T-helper 1 cell treated with Interleukin-12 subunit alpha and Interleukin-12 subunit beta and Interleukin-4 antibody, amounts not matched to agents 30 μg/mL and 1 μg/mL, for 36 hours (primary cell): ENCODE measurements around the gene ZNF774.

ENCODE experiments used
- H3K27ac Mint-ChIP-seq: one replicate; pipeline ENCODE4 v1.8.0; 2021; ENCODE audit warnings: mild to moderate bottlenecking, mixed read lengths
- H3K27me3 Mint-ChIP-seq: one replicate; pipeline ENCODE4 v1.8.0; 2021; ENCODE audit warnings: low read depth, mixed read lengths
- H3K36me3 Mint-ChIP-seq: one replicate; pipeline ENCODE4 v1.8.0; 2021; ENCODE audit warnings: low read depth, mixed read lengths
- H3K4me1 Mint-ChIP-seq: one replicate; pipeline ENCODE4 v1.8.0; 2021; ENCODE audit warnings: low read depth, mixed read lengths
- H3K4me3 Mint-ChIP-seq: one replicate; pipeline ENCODE4 v1.8.0; 2021; ENCODE audit warnings: mild to moderate bottlenecking, moderate library complexity, mixed read lengths
- H3K9me3 Mint-ChIP-seq: one replicate; pipeline ENCODE4 v1.8.0; 2021; ENCODE audit warnings: mixed read lengths

Gene ZNF774

DNA sequence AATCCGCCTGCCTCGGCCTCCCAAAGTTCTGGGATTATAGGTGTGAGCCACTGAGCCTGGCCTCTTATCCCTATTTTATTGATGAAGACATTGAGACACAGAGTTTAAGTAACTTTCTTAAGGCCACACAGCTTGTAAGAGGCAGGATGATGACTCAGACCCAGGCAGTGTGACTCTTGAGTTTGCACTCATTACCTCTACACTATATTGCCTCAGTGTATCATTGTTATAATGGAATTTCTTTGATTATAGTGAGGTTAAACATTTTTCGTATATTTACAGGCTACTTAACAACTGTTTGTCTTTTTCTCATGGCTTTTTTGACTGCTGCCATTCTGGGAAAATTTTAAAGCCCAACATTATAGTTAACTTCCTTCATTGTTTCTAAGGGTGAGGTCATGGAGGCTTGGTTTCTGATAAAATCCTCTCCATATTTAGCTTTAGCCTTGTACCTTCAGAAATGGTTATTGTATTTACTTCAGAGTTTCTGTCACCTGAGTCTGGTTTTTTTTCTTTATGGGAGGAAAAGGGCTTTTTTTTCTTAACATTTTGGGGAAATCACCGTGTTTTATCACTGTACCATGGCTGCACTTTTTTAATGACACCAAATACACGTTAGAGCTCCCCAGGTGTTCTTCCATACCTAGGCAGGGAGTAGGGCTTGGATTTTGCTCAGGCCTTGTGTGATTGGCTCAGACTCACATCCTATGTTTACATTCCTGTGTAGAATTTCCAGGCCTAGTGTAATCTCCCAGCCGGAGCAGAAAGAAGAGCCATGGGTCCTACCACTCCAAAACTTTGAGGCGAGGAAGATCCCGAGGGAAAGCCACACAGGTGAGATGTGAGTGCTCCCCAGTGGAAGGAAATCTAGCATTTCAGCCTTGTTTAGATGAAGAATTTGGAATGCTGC, 6.3 kb downstream of the ZNF774 start:
- peaks cover 24% of the 10 kb centered on the region for H3K4me1 Mint-ChIP-seq
- H3K9me3 Mint-ChIP-seq, result no peaks in the 10 kb centered on the region
- no peaks in the 10 kb centered on the region for H3K36me3 Mint-ChIP-seq
- no peak overlapping the region for H3K4me3 Mint-ChIP-seq
- no peak overlapping the region for H3K27ac Mint-ChIP-seq
- H3K27me3 Mint-ChIP-seq, result no peaks in the 10 kb centered on the region

DNA sequence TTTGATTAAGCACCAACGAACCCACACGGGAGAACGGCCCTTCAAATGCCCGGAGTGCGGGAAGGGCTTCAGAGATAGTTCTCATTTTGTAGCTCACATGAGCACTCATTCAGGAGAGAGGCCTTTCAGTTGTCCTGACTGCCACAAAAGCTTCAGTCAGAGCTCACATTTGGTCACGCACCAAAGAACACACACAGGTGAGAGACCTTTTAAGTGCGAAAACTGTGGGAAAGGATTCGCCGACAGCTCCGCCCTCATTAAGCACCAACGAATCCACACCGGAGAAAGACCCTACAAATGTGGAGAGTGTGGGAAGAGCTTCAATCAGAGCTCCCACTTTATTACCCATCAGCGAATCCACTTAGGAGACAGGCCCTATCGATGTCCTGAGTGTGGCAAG, 8.7 kb downstream of the ZNF774 start:
- Mint-ChIP-seq H3K9me3 (no peaks in the 10 kb centered on the region), H3K4me3 (no peak overlapping the region), H3K27ac (no peak overlapping the region), H3K27me3 (no peaks in the 10 kb centered on the region), H3K36me3 (peaks cover 2% of the 10 kb centered on the region), H3K4me1 (peaks cover 28% of the 10 kb centered on the region)

DNA sequence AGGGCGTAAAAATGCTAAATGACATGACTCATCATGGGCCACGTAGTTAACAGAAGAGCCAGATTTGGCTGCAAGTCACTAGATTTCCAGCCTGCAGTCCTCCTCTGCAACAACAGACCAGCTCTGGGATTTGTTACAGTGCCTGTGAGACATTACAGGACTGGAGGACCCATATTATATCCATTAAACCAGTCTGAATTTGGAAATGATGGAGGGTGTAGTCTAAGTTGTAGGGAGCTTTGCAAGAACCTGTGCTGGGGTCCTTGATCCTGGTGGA, 10.8 kb downstream of the ZNF774 start:
- H3K9me3 Mint-ChIP-seq, result no peaks in the 10 kb centered on the region
- H3K27ac Mint-ChIP-seq, result peak overlapping the region; percentile 68
- no peak overlapping the region for H3K4me3 Mint-ChIP-seq
- peaks cover 30% of the 10 kb centered on the region for H3K4me1 Mint-ChIP-seq
- no peaks in the 10 kb centered on the region for H3K27me3 Mint-ChIP-seq
- H3K36me3 Mint-ChIP-seq, result peaks cover 2% of the 10 kb centered on the region

DNA sequence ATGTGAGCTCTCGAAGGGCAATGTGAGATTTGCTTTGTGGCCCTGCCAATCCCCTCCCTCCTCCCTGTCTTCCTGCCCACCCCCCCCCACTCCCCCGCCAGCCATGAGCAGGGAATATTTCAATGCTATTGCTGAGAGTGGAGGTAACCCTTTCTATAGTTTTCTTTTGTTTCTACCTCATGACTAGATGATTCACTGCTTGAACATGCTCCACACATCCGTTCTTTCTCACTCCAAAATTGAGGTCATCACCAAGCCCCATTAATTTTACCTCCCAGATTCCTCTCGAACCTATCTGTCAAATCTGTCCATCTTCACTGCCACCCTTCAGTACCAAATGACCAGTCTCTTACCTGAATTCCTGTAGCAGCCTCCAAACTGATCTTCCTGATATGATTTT, 12.2 kb downstream of the ZNF774 start:
- no peaks in the 10 kb centered on the region for H3K27me3 Mint-ChIP-seq
- no peak overlapping the region for H3K4me3 Mint-ChIP-seq
- peaks cover 24% of the 10 kb centered on the region for H3K4me1 Mint-ChIP-seq
- peak overlapping the region; percentile 18 for H3K27ac Mint-ChIP-seq
- H3K36me3 Mint-ChIP-seq, result peaks cover 2% of the 10 kb centered on the region
- H3K9me3 Mint-ChIP-seq, result no peaks in the 10 kb centered on the region

DNA sequence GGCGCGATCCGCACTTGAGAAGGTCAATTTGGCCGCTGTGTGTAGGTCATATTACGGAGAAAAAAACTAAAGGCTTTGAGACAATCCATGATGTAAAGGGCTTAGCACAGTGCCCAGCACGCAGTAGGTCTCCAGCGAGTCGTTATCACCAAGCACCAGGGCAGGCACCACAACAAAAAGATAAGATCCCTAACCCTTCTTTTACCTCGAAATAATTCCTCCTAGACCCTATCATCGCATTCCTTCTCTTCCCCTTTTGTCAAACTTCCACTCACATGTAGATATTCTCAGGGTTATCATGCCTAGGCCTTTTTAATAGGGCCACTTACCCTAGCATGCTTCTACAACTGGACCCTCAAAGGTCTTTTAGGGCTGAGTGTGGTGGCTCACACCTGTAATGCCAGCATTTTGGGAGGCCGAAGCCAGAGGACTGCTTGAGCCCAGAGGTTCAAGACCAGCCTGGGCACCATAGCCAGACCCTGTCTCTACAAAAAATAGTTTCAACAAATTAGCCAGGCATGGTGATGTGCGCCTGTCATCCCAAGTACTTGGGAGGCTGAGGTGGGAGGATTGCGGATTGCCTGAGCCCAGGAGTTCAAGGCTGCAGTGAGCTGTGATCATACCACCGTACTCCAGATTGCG, 13.5 kb downstream of the ZNF774 start:
- Mint-ChIP-seq H3K4me1 (peaks cover 24% of the 10 kb centered on the region), H3K27ac (no peak overlapping the region), H3K4me3 (no peak overlapping the region), H3K9me3 (no peaks in the 10 kb centered on the region), H3K36me3 (peaks cover 2% of the 10 kb centered on the region), H3K27me3 (no peaks in the 10 kb centered on the region)

DNA sequence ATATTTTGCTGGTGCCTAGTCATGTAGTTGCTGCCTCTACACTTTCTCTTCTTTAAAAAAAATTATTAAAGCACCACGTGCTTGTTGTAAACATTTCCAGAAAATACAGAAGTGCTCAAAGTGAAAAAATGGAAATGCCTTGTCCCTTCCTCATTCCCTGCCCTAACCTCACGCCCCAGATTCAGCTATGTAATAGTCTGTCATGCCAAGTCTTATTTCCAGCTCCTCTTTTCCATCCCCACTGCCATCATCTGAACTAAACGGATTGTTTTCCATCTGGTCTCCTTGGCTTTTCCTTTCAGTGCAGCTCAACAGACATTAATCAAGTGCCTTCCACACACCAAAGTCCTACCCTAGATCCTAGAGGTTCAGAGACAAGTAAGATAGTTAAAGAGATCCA, 15.5 kb downstream of the ZNF774 start:
- Mint-ChIP-seq H3K4me1 (peaks cover 16% of the 10 kb centered on the region), H3K36me3 (peaks cover 2% of the 10 kb centered on the region)

DNA sequence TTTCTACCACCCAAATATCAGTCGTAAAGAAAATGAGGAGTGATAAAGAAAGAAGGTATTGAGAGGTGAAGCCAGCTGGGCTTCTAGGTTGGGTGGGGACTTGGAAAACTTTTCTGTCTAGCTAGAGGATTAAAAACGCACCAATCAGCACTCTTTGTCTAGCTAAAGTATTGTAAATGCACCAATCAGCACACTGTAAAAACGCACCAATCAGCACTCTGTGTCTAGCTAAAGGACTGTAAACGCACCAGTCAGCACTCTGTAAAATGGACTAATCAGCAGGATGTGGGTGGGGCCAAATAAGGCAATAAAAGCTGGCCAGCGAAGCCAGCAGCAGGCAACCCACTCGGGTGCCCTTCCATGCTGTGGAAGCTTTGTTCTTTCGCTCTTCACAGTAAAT, 23.0 kb downstream of the ZNF774 start:
- peaks cover 26% of the 10 kb centered on the region for H3K4me1 Mint-ChIP-seq
- peak overlapping the region; percentile 31 for H3K27ac Mint-ChIP-seq

More for the DNA sequence above, 15.5 kb downstream of the ZNF774 start:
- H3K9me3 Mint-ChIP-seq, result no peaks in the 10 kb centered on the region
- no peak overlapping the region for H3K4me3 Mint-ChIP-seq
- no peak overlapping the region for H3K27ac Mint-ChIP-seq
- no peaks in the 10 kb centered on the region for H3K27me3 Mint-ChIP-seq

DNA sequence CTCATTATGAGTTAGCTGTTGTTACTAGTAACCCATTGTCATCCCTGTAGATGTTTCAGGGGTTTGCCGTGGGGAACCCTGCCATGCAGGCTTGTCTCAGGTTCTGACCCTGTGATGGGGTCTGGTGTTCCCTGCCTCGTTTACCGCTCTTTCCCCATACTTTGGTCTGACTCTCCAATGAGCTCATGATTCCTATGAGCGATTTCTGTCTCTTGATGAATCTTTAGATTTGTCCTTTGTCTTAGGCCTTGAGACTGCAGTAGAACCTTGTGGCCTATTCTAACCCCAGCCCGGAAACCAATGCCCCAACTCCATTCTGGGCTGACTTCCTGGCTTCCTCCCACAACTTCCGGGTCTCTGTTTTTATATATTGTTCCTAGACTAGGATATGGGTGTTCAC, 24.7 kb downstream of the ZNF774 start:
- H3K9me3 Mint-ChIP-seq, result peaks cover 27% of the 10 kb centered on the region
- peak overlapping the region; percentile 55 for H3K4me3 Mint-ChIP-seq
- peak overlapping the region; percentile 95 for H3K27ac Mint-ChIP-seq
- H3K36me3 Mint-ChIP-seq, result peaks cover 25% of the 10 kb centered on the region
- H3K4me1 Mint-ChIP-seq, result peaks cover 28% of the 10 kb centered on the region
- no peaks in the 10 kb centered on the region for H3K27me3 Mint-ChIP-seq

More for the DNA sequence above, 23.0 kb downstream of the ZNF774 start:
- Mint-ChIP-seq H3K27me3 (no peaks in the 10 kb centered on the region), H3K4me3 (no peak overlapping the region), H3K9me3 (peaks cover 22% of the 10 kb centered on the region), H3K36me3 (peaks cover 21% of the 10 kb centered on the region)

DNA sequence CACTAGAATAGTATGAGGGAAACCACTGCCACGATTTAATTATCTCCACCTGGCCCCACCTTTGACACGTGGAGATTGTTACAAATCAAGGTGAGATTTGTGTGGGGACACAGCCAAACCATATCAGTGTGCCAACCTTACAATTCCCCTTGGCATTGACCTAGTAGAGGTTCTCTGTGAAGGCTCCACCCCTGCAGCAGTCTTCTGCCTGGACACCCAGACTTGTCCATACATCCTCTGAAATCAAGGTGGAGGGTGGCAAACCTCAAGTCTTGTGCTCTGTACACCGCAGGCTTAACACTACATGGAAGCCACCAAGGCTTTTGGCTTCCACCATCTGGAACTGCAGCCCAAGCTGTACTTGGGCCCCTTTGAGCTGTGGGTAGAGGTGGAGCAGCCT, 27.2 kb downstream of the ZNF774 start:
- Mint-ChIP-seq H3K9me3 (peaks cover 27% of the 10 kb centered on the region), H3K4me1 (peaks cover 30% of the 10 kb centered on the region), H3K27me3 (no peaks in the 10 kb centered on the region), H3K36me3 (peaks cover 25% of the 10 kb centered on the region), H3K27ac (no peak overlapping the region), H3K4me3 (no peak overlapping the region)

DNA sequence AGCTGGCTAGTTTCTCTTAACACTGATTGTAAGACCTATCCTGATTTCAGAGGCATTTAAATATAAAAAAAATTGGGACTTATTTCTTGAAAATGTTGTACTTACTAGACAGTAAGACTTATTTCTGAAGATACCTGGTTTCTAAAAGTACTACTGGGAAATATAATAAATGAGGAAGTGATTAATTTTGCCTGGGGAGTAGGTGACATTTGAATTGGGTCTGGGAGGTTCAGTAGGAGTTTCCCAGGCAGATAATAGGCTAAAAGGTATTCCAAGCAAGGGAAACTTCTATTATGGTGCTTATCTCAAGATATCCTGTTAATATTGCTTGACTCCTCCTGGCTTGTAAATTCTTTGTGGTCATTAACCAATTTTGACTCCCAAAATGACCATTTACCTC, 29.4 kb downstream of the ZNF774 start:
- Mint-ChIP-seq H3K4me3 (no peak overlapping the region), H3K4me1 (peaks cover 23% of the 10 kb centered on the region), H3K36me3 (peaks cover 19% of the 10 kb centered on the region), H3K27me3 (no peaks in the 10 kb centered on the region), H3K27ac (no peak overlapping the region), H3K9me3 (peaks cover 23% of the 10 kb centered on the region)

DNA sequence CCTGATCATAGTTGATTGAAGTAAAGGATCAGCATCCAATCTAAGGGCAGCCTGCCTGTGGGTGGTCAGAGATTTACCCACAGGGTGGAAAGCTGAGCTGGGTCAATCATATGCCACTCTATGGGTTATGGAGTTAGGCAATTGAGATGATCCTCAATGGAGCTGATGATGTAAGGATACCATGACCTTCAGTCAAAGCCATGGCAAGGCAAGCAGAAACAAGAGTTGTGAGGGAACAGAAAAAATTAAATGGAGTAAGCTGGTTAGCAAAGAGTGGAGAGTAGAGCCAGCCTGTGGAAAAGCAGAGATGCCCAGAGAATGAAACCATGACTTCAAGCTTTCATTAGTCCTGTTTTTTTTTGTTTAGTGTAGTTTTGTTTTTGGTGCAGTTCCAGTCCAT, 30.2 kb downstream of the ZNF774 start:
- Mint-ChIP-seq H3K4me1 (peaks cover 17% of the 10 kb centered on the region), H3K4me3 (no peak overlapping the region), H3K27me3 (no peaks in the 10 kb centered on the region), H3K27ac (peak overlapping the region; percentile 3), H3K9me3 (peaks cover 17% of the 10 kb centered on the region), H3K36me3 (peaks cover 17% of the 10 kb centered on the region)

DNA sequence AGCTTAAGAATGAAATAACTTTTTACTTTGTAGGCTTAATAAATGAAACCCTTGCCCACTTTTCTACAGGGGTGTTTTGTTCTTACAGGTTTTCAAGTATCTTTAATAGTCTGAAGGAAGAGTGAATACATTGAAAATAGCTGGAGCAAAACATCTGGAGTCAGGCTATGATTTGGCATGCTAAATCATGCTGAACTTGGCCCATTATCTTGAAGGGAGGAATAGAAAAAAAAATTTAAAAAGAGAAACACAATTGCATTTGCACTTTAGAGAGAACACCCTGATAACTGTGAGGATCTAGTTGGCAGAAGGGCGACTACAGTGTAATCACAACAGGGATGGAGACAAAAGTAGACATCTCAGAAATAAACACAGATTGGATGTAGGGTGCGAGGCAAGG, 34.1 kb downstream of the ZNF774 start:
- Mint-ChIP-seq H3K27me3 (no peaks in the 10 kb centered on the region), H3K36me3 (peaks cover 20% of the 10 kb centered on the region), H3K4me1 (peaks cover 35% of the 10 kb centered on the region), H3K9me3 (no peaks in the 10 kb centered on the region), H3K4me3 (peak overlapping the region; percentile 30), H3K27ac (peak overlapping the region; percentile 59)

DNA sequence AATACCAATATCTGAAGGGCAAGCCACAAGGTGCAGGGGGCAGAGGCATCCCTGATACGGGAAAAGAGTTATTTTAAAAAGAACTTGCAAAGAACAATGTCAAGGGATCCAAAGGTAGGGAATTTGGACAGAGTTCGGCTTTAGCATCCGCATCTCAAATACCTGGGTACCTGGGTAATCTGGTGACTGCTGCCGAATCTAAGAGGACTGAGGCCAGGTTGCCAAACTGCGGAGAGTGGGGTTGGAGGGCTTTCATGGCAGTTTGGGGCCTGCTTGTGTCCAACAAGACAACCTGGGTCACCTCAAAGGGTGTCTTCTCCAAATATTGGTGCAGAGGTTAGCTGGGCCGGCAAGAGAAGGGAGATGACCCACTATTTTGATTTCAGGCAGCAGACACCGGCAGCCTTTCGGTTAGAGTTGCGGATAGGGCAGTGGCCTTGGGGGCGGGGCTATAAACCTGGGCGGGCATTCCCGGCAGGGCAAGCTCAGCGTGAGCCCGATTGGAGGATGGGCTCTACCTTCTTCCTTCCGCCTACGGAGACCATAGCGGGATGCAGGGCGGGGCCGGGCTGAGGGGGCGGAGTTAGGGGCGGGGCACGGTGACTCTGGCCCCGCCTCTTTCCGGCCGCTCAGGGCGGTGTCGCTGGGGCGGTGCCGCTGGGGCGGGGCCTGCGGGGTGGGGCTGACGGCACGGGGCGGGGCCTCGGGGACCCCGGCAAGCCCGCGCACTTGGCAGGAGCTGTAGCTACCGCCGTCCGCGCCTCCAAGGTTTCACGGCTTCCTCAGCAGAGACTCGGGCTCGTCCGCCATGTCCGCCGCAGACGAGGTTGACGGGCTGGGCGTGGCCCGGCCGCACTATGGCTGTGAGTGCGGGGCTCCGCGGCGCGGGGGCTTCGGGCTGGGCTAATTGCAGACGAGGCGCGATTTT, 35.7 kb downstream of the ZNF774 start, which contains the start of gene IQGAP1:
IQGAP1 (plus strand) TSS at position 709 of the 928 bp plus-strand sequence; CDS start at position 809, 100 bp downstream.
- Mint-ChIP-seq H3K36me3 (peaks cover 32% of the 10 kb centered on the region), H3K27me3 (no peaks in the 10 kb centered on the region), H3K4me3 (peak within 1 kb of the TSS; percentile 91), H3K27ac (peak within 1 kb of the TSS; percentile 95), H3K9me3 (no peaks in the 10 kb centered on the region), H3K4me1 (peaks cover 43% of the 10 kb centered on the region)
